SH-SY5Y (cell line): Measurements from ENCODE around the gene TMEM120B.

ENCODE experiments used
- GATA2 ChIP-seq: IDR thresholded peaks from 2 replicates; pipeline ENCODE4 v1.6.1; 2011; ENCODE audit warnings: mild to moderate bottlenecking, low read depth, low read length
- GATA3 ChIP-seq: IDR thresholded peaks from 2 replicates; pipeline ENCODE4 v1.6.1; 2011; ENCODE audit warnings: low read depth, mild to moderate bottlenecking, low read length, moderate library complexity

DNA sequence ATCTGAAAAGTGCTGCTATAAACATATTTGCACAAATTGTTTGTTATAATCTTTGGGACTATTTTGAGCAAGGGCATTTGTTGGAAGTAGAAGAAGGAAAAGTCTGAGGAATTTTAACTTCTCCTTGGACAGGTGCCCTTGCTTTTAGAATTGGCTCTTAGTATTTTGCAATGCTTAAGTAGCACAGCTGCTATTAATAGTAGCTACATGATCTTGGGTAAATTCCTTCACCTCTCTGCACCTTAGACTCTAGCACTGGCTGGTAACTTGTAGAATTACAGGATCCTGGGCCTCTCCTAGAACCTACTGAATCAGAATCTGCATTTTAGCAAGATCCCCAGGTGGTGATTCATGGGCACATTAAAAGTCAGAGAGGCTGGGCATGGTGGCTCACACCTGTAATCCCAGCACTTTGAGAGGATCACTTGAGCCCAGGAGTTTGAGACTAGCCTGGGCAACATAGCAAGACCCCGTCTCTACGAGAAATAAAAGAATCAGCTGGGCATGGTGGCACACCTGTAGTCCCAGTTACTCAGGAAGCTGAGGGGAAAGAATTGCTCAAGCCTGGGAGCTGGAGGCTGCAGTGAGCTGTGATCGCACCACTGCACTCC, 10.8 kb upstream of the TMEM120B start:
- TF ChIP-seq GATA3 (no peak), GATA2 (no peak)
